SK-N-SH (cell line): Measurements from ENCODE around the gene MIGA1. TPM values are rescaled to one million over a fixed set of nuclear protein-coding genes. Genes with fewer than 3 reads are reported as not detected.

Source experiments
- CTCF ChIA-PET: fragments of 300-600, 350-600 bp; formaldehyde crosslinking; extraction: SDS; loops from one replicate; lab custom pipeline; 2021; lab: Yijun Ruan, JAX
- POLR2A ChIA-PET: fragments of 350-600 bp; sonication (Branson Sonifier 250); formaldehyde crosslinking; extraction: SDS; loops from one replicate; lab custom pipeline; 2020; ENCODE audit warnings: antibody characterized with exemption, inconsistent platforms; lab: Yijun Ruan, JAX
- DNase-seq: peaks from one replicate; pipeline ENCODE4 v3.0.0; 2012
- H2AFZ ChIP-seq: fragments of 200-600 bp; sonication (generic); 2 replicates; pipeline ENCODE4 v1.8.1; 2016; ENCODE audit warnings: antibody characterized with exemption, mild to moderate bottlenecking, low read depth
- H3F3A ChIP-seq: fragments of 200-600 bp; sonication (generic); replicated peaks from 2 replicates; pipeline ENCODE3; 2016; ENCODE audit warnings: antibody characterized with exemption, mild to moderate bottlenecking; ENCODE audit not compliant: insufficient read depth
- H3K27ac ChIP-seq, 2 experiments: fragments of 200-500 bp in 1 of 2; fragments of 200-600 bp in 1 of 2; sonication (Bioruptor generic) in 1 of 2; sonication (generic), shearing (Covaris generic) in 1 of 2; 2 replicates each; pipeline versions ENCODE4 v1.5.1 to v1.6.1; 2014 to 2016; ENCODE audit warnings: low read depth in 2 of 2, inconsistent platforms in 1 of 2, low read length in 1 of 2, mild to moderate bottlenecking in 1 of 2, mixed read lengths in 1 of 2
- H3K27me3 ChIP-seq: fragments of 200-600 bp; sonication (generic), shearing (Covaris generic); 2 replicates; pipeline ENCODE4 v1.6.1; 2016; ENCODE audit warnings: mixed run types; ENCODE audit not compliant: insufficient read depth
- H3K36me3 ChIP-seq, 2 experiments: fragments of 200-500 bp in 1 of 2; fragments of 200-600 bp in 1 of 2; sonication (Bioruptor generic) in 1 of 2; sonication (generic) in 1 of 2; replicated peaks in 1 of 2; 2 replicates each; pipeline versions ENCODE3 to v1.5.1; 2014 to 2016; ENCODE audit warnings: low read length in 1 of 2, mild to moderate bottlenecking in 1 of 2; ENCODE audit not compliant: insufficient read depth in 2 of 2, control insufficient read depth in 1 of 2
- H3K4me1 ChIP-seq, 2 experiments: fragments of 200-500 bp in 1 of 2; fragments of 200-600 bp in 1 of 2; sonication (Bioruptor generic) in 1 of 2; sonication (generic), shearing (Covaris generic) in 1 of 2; 2 replicates each; pipeline versions ENCODE4 v1.5.1 to v1.6.1; 2014 to 2016; ENCODE audit warnings: low read depth in 1 of 2, low read length in 1 of 2, mixed run types in 1 of 2; ENCODE audit not compliant: insufficient read depth in 2 of 2, control insufficient read depth in 1 of 2
- H3K4me2 ChIP-seq: fragments of 200-600 bp; sonication (generic), shearing (Covaris generic); 2 replicates; pipeline ENCODE4 v1.6.1; 2017; ENCODE audit warnings: mixed run types
- H3K4me3 ChIP-seq, 2 experiments: fragments of 200-500 bp in 1 of 2; fragments of 200-600 bp in 1 of 2; sonication (Bioruptor generic) in 1 of 2; sonication (generic), shearing (Covaris generic) in 1 of 2; 2 replicates each; pipeline versions ENCODE4 v1.5.1 to v1.8.1; 2014 to 2016; ENCODE audit warnings: low read depth in 2 of 2, inconsistent platforms in 1 of 2, low read length in 1 of 2, mild to moderate bottlenecking in 1 of 2, mixed read lengths in 1 of 2, moderate library complexity in 1 of 2
- H3K79me2 ChIP-seq: fragments of 200-600 bp; sonication (generic); 2 replicates; pipeline ENCODE4 v1.8.1; 2017; ENCODE audit warnings: mild to moderate bottlenecking; ENCODE audit not compliant: insufficient read depth
- H3K9ac ChIP-seq: fragments of 200-600 bp; sonication (generic); 2 replicates; pipeline ENCODE4 v1.6.1; 2017; ENCODE audit warnings: mixed run types
- H3K9me2 ChIP-seq: fragments of 200-600 bp; sonication (generic); 2 replicates; pipeline ENCODE4 v1.6.1; 2017; ENCODE audit warnings: mixed run types
- H3K9me3 ChIP-seq: fragments of 200-600 bp; sonication (generic); 2 replicates; pipeline ENCODE4 v1.6.1; 2017; ENCODE audit warnings: mixed run types, mild to moderate bottlenecking, moderate library complexity
- H4K20me1 ChIP-seq: fragments of 200-600 bp; sonication (generic); 2 replicates; pipeline ENCODE4 v1.6.1; 2017; ENCODE audit warnings: mild to moderate bottlenecking, mixed run types; ENCODE audit not compliant: insufficient read depth
- CHD2 ChIP-seq: fragments of 150-350 bp; IDR thresholded peaks from 2 replicates; pipeline ENCODE4 v1.6.1; 2018; ENCODE audit warnings: low read length; ENCODE audit not compliant: partially characterized antibody
- CTCF ChIP-seq: fragments of 200-600 bp; sonication (generic); IDR thresholded peaks from 2 replicates; pipeline ENCODE4 v1.6.1; 2017; ENCODE audit warnings: antibody characterized with exemption, mild to moderate bottlenecking, moderate library complexity
- ELF1 ChIP-seq: IDR thresholded peaks from 2 replicates; pipeline ENCODE4 v1.4.0; 2012
- EP300 ChIP-seq, 2 experiments: IDR thresholded peaks; 2 replicates each; pipeline versions ENCODE4 v1.4.0 to v1.6.1; 2012; ENCODE audit warnings: borderline replicate concordance in 1 of 2, low read depth in 1 of 2, low read length in 1 of 2
- EZH2phosphoT487 ChIP-seq: fragments of 200-600 bp; sonication (generic); IDR thresholded peaks from 2 replicates; pipeline ENCODE4 v1.6.1; 2017; ENCODE audit warnings: low read depth, mixed run types, mild to moderate bottlenecking, antibody characterized with exemption, moderate library complexity, borderline replicate concordance
- FOSL2 ChIP-seq: IDR thresholded peaks from 2 replicates; pipeline ENCODE4 v1.4.0; 2012; ENCODE audit warnings: low read depth, mild to moderate bottlenecking, moderate library complexity, borderline replicate concordance
- FOXJ3 ChIP-seq: sonication (generic); formaldehyde crosslinking; IDR thresholded peaks from 2 replicates; pipeline ENCODE4 v1.5.1; 2020; ENCODE audit warnings: mild to moderate bottlenecking, missing genetic modification reagents
- FOXM1 ChIP-seq: IDR thresholded peaks from 2 replicates; pipeline ENCODE4 v1.4.0; 2012; ENCODE audit warnings: low read depth, mild to moderate bottlenecking
- GABPA ChIP-seq: IDR thresholded peaks from 2 replicates; pipeline ENCODE4 v1.4.0; 2012; ENCODE audit warnings: low read depth, mild to moderate bottlenecking
- GATA2 ChIP-seq: sonication (generic); formaldehyde crosslinking; IDR thresholded peaks from 2 replicates; pipeline ENCODE4 v1.5.0; 2020; ENCODE audit warnings: mild to moderate bottlenecking, missing genetic modification reagents
- JUND ChIP-seq: IDR thresholded peaks from 2 replicates; pipeline ENCODE4 v1.4.0; 2012
- MXI1 ChIP-seq: IDR thresholded peaks from 2 replicates; pipeline ENCODE4 v1.6.1; 2012; ENCODE audit warnings: mild to moderate bottlenecking, low read depth, low read length, improper control_type of control experiment
- NFIC ChIP-seq: IDR thresholded peaks from 2 replicates; pipeline ENCODE4 v1.4.0; 2012; ENCODE audit warnings: borderline replicate concordance
- RAD21 ChIP-seq: IDR thresholded peaks from 2 replicates; pipeline ENCODE4 v1.6.1; 2012; ENCODE audit warnings: mild to moderate bottlenecking, low read length
- RCOR1 ChIP-seq: fragments of 150-350 bp; IDR thresholded peaks from 2 replicates; pipeline ENCODE4 v1.6.1; 2017; ENCODE audit warnings: antibody characterized with exemption, low read length
- SMC3 ChIP-seq: IDR thresholded peaks from 2 replicates; pipeline ENCODE4 v1.6.1; 2012; ENCODE audit warnings: low read depth, low read length, improper control_type of control experiment
- TAF1 ChIP-seq: IDR thresholded peaks from 2 replicates; pipeline ENCODE4 v1.6.1; 2012; ENCODE audit warnings: low read depth, mild to moderate bottlenecking, low read length, moderate library complexity, borderline replicate concordance
- TCF12 ChIP-seq: IDR thresholded peaks from 2 replicates; pipeline ENCODE4 v1.4.0; 2012
- TEAD4 ChIP-seq: IDR thresholded peaks from 2 replicates; pipeline ENCODE4 v1.4.0; 2012; ENCODE audit warnings: mild to moderate bottlenecking, borderline replicate concordance; ENCODE audit not compliant: insufficient read depth
- USF1 ChIP-seq: IDR thresholded peaks from 2 replicates; pipeline ENCODE4 v1.4.0; 2012; ENCODE audit warnings: low read depth, borderline replicate concordance
- USF2 ChIP-seq: fragments of 150-350 bp; IDR thresholded peaks from 2 replicates; pipeline ENCODE4 v1.6.1; 2017; ENCODE audit warnings: antibody characterized with exemption, low read length, low read depth, borderline replicate concordance
- WGBS: methylation state at CpG from one replicate; pipeline ENCODE4 v1.1.6; 2017; ENCODE audit warnings: low lambda C conversion rate; 5-methylcytosine and 5-hydroxymethylcytosine counted together
- polyA plus RNA-seq, 3 experiments: library from polyadenylated mRNA; depleted of rRNA; stranded (reverse); fragments of >200 nt; gene quantifications; 2 replicates each; pipeline ENCODE4 v1.2.3, GENCODE V29; 2012
- TF ChIP-seq, protein P1 (sequence below): IDR thresholded peaks from 2 replicates; pipeline ENCODE4 v1.4.0; 2012; ENCODE audit warnings: low read depth, borderline replicate concordance
- TF ChIP-seq, protein P2 (sequence below): fragments of 150-350 bp; IDR thresholded peaks from 2 replicates; pipeline ENCODE4 v1.6.1; 2016; ENCODE audit warnings: mild to moderate bottlenecking, low read depth, low read length

The MIGA1 gene
- polyA plus RNA-seq, 1 of the 3 experiments (the other 2 are of a cell fraction) = 2.5 TPM

DNA sequence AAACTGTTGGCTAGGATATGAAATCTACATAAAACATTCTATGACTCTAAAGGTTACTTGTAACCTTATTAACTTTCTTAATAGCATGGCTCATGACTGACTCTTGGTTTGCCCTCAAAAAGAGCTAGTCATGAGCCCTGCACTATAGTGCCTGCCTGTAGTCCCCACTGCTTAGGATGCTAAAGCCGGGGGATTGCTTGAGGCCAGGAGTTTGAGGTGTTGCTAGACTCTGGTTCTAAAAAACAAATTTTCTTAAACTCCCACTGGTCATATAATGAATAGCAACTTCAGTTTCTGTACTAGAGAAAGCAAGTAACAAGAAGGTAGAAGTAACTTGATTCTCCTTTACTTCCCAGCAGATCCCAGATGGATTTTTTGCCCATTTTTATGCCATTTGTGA lies 93.2 kb downstream of the MIGA1 start:
- CTCF ChIA-PET = no interaction called here
- POLR2A ChIA-PET = no interaction called here
- Histone ChIP-seq H3K9ac (no peak overlapping the region), H3K4me2 (no peak overlapping the region), H4K20me1 (no peaks in the 10 kb centered on the region), H3K9me3 (no peaks in the 10 kb centered on the region), H3F3A (peaks cover 16% of the 10 kb centered on the region), H2AFZ (no peak overlapping the region), H3K79me2 (peaks cover 1% of the 10 kb centered on the region; the same call in 1 of the 2 replicates), H3K4me3 (no peak overlapping the region), H3K27me3 (no peaks in the 10 kb centered on the region), H3K4me1 (0 out of 4 replicates have a peak, but pooled peaks cover 0 to 9% of the 10 kb centered on the region in 2 experiments), H3K36me3 (peaks cover 25 to 38% of the 10 kb centered on the region in 2 experiments), H3K27ac (peak overlapping the region in 1 of 2 experiments; percentile 0; a peak in 1 of 4 replicates), H3K9me2 (no peaks in the 10 kb centered on the region)
- WGBS = 92% methylated on average over 1 of the region's 1 CpG
- DNase-seq = no peak
- TF ChIP-seq USF1 = no peak
- no peak for TF ChIP-seq MXI1
- no peak for TF ChIP-seq SMC3
- TF ChIP-seq CHD2 = no peak
- no peak for TF ChIP-seq FOSL2
- TF ChIP-seq EZH2phosphoT487 = no peak
- TF ChIP-seq, protein P1, sequence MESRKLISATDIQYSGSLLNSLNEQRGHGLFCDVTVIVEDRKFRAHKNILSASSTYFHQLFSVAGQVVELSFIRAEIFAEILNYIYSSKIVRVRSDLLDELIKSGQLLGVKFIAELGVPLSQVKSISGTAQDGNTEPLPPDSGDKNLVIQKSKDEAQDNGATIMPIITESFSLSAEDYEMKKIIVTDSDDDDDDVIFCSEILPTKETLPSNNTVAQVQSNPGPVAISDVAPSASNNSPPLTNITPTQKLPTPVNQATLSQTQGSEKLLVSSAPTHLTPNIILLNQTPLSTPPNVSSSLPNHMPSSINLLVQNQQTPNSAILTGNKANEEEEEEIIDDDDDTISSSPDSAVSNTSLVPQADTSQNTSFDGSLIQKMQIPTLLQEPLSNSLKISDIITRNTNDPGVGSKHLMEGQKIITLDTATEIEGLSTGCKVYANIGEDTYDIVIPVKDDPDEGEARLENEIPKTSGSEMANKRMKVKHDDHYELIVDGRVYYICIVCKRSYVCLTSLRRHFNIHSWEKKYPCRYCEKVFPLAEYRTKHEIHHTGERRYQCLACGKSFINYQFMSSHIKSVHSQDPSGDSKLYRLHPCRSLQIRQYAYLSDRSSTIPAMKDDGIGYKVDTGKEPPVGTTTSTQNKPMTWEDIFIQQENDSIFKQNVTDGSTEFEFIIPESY = no peak
- TF ChIP-seq FOXJ3 (CRISPR knock-in tag) = no peak
- TF ChIP-seq TEAD4 = no peak
- no peak for TF ChIP-seq FOXM1
- no peak for TF ChIP-seq GATA2 (CRISPR knock-in tag)

GRCh38 chr1:77873461-77873860 lies 94.0 kb downstream of the MIGA1 start:
- Histone ChIP-seq H3K27ac (no peak overlapping the region), H3K9me2 (no peaks in the 10 kb centered on the region), H3K79me2 (peaks cover 4% of the 10 kb centered on the region; the same call in 1 of the 2 replicates), H3F3A (peaks cover 17% of the 10 kb centered on the region), H3K9ac (no peak overlapping the region), H3K4me2 (no peak overlapping the region), H3K27me3 (no peaks in the 10 kb centered on the region), H3K9me3 (no peaks in the 10 kb centered on the region), H3K4me1 (0 out of 4 replicates have a peak, but pooled peaks cover 0 to 9% of the 10 kb centered on the region in 2 experiments), H3K4me3 (no peak overlapping the region), H2AFZ (no peak overlapping the region), H3K36me3 (peaks cover 21 to 37% of the 10 kb centered on the region in 2 experiments), H4K20me1 (no peaks in the 10 kb centered on the region)
- ChIA-PET CTCF (no interaction called here), POLR2A (no interaction called here)
- 100% methylated on average over 1 of the region's 1 CpG for WGBS
- DNase-seq = no peak
- no peak for TF ChIP-seq ELF1
- no peak for TF ChIP-seq CTCF
- TF ChIP-seq USF2 = no peak
- TF ChIP-seq TAF1 = no peak
- TF ChIP-seq GABPA = no peak
- TF ChIP-seq, protein P2, sequence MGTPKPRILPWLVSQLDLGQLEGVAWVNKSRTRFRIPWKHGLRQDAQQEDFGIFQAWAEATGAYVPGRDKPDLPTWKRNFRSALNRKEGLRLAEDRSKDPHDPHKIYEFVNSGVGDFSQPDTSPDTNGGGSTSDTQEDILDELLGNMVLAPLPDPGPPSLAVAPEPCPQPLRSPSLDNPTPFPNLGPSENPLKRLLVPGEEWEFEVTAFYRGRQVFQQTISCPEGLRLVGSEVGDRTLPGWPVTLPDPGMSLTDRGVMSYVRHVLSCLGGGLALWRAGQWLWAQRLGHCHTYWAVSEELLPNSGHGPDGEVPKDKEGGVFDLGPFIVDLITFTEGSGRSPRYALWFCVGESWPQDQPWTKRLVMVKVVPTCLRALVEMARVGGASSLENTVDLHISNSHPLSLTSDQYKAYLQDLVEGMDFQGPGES = no peak
- no peak for TF ChIP-seq NFIC
- no peak for TF ChIP-seq RAD21
- no peak for TF ChIP-seq FOXJ3 (CRISPR knock-in tag)
- TF ChIP-seq FOSL2 = no peak
- no peak for TF ChIP-seq JUND
- TF ChIP-seq EZH2phosphoT487 = no peak
- no peak for TF ChIP-seq FOXM1
- TF ChIP-seq TCF12 = no peak
- TF ChIP-seq EP300 (IDR thresholded peaks at IDR 0.05; ENCODE audit: borderline replicate concordance in 1 of 2, low read depth in 1 of 2, low read length in 1 of 2) = no peak
- TF ChIP-seq RCOR1 = no peak
